OCI-LY1 (cell line): ENCODE results near the gene RELB.

Experiments
- H2AFZ ChIP-seq: fragments of 200-600 bp; sonication (generic), shearing (Covaris generic); 2 replicates; pipeline ENCODE4 v1.6.0; 2014; ENCODE audit warnings: antibody characterized with exemption, mild to moderate bottlenecking, low read length
- H3F3A ChIP-seq: fragments of 200-600 bp; sonication (generic), shearing (Covaris generic); 2 replicates; pipeline ENCODE4 v1.6.0; 2014; ENCODE audit warnings: mild to moderate bottlenecking, antibody characterized with exemption, low read length, moderate library complexity; ENCODE audit not compliant: insufficient read depth
- H3K27ac ChIP-seq: fragments of 200-600 bp; sonication (generic); 2 replicates; pipeline ENCODE4 v1.5.1; 2014; ENCODE audit warnings: low read length, mixed run types, mild to moderate bottlenecking, low read depth; ENCODE audit not compliant: poor library complexity, severe bottlenecking
- H3K27me3 ChIP-seq: fragments of 200-600 bp; sonication (generic); 2 replicates; pipeline ENCODE4 v1.6.0; 2014; ENCODE audit warnings: antibody characterized with exemption, mild to moderate bottlenecking, low read length, moderate library complexity; ENCODE audit not compliant: insufficient read depth
- H3K36me3 ChIP-seq: fragments of 200-600 bp; sonication (generic); 2 replicates; pipeline ENCODE4 v1.6.1; 2014; ENCODE audit warnings: mild to moderate bottlenecking, antibody characterized with exemption, low read length, moderate library complexity, mixed read lengths; ENCODE audit not compliant: insufficient read depth
- H3K4me1 ChIP-seq: fragments of 200-600 bp; sonication (generic); 2 replicates; pipeline ENCODE4 v1.5.1; 2014; ENCODE audit warnings: mild to moderate bottlenecking, low read length, moderate library complexity; ENCODE audit not compliant: insufficient read depth, severe bottlenecking
- H3K4me2 ChIP-seq: fragments of 200-600 bp; sonication (generic), shearing (Covaris generic); 2 replicates; pipeline ENCODE4 v1.6.1; 2014; ENCODE audit warnings: low read length
- H3K4me3 ChIP-seq: fragments of 200-600 bp; sonication (generic); 2 replicates; pipeline ENCODE4 v1.5.1; 2014; ENCODE audit warnings: low read length, low read depth, mild to moderate bottlenecking, mixed read lengths; ENCODE audit not compliant: poor library complexity, severe bottlenecking
- H3K79me2 ChIP-seq: fragments of 200-600 bp; shearing (Covaris generic); 2 replicates; pipeline ENCODE4 v1.6.1; 2016; ENCODE audit warnings: mixed run types, low read length, mixed read lengths; ENCODE audit not compliant: insufficient read depth
- H3K9ac ChIP-seq: fragments of 200-600 bp; sonication (generic), shearing (Covaris generic); 2 replicates; pipeline ENCODE4 v1.6.1; 2014; ENCODE audit warnings: mild to moderate bottlenecking, low read length, mixed read lengths
- H3K9me2 ChIP-seq: fragments of 200-600 bp; sonication (generic), shearing (Covaris generic); 2 replicates; pipeline ENCODE4 v1.6.1; 2014; ENCODE audit warnings: low read depth, mild to moderate bottlenecking, low read length, mixed read lengths
- H3K9me3 ChIP-seq: fragments of 200-600 bp; shearing (Covaris generic); 2 replicates; pipeline ENCODE4 v1.6.1; 2014; ENCODE audit warnings: low read length, mixed read lengths
- H4K20me1 ChIP-seq: fragments of 200-600 bp; sonication (generic), shearing (Covaris generic); 2 replicates; pipeline ENCODE4 v1.6.0; 2016; ENCODE audit warnings: mild to moderate bottlenecking, low read length; ENCODE audit not compliant: insufficient read depth
- CTCF ChIP-seq: fragments of 200-600 bp; sonication (generic), shearing (Covaris generic); IDR thresholded peaks from 2 replicates; pipeline ENCODE4 v1.5.1; 2017; ENCODE audit warnings: mild to moderate bottlenecking, antibody characterized with exemption, low read length, moderate library complexity, mixed read lengths
- EZH2 ChIP-seq: fragments of 200-600 bp; sonication (generic), shearing (Covaris generic); IDR thresholded peaks from 2 replicates; pipeline ENCODE4 v1.8.0; 2017; ENCODE audit warnings: borderline replicate concordance, mixed run types, mild to moderate bottlenecking, antibody characterized with exemption, low read length, moderate library complexity, mixed read lengths

Gene RELB

GRCh38 chr19:45050036-45050435 is 48.8 kb downstream of the RELB start:
- peak overlapping the region; percentile 96 for H3K27ac ChIP-seq

GRCh38 chr19:45051929-45052579 is 50.8 kb downstream of the RELB start:
- Histone ChIP-seq H3F3A (no peaks in the 10 kb centered on the region), H4K20me1 (no peaks in the 10 kb centered on the region), H3K4me1 (peaks cover 63% of the 10 kb centered on the region), H3K27ac (peak overlapping the region; percentile 96), H3K9me3 (no peaks in the 10 kb centered on the region), H3K79me2 (peaks cover 13% of the 10 kb centered on the region), H2AFZ (no peak overlapping the region), H3K36me3 (peaks cover 49% of the 10 kb centered on the region), H3K9me2 (no peaks in the 10 kb centered on the region), H3K27me3 (no peaks in the 10 kb centered on the region), H3K4me2 (peak overlapping the region; percentile 27; the same call in 1 of the 2 replicates), H3K9ac (peak overlapping the region; percentile 22; the same call in 1 of the 2 replicates), H3K4me3 (no peak overlapping the region)
- TF ChIP-seq CTCF (no peak), EZH2 (no peak)

More at GRCh38 chr19:45050036-45050435, 48.8 kb downstream of the RELB start:
- no peaks in the 10 kb centered on the region; the same call in 1 of the 2 replicates for H3F3A ChIP-seq
- no peak overlapping the region for H2AFZ ChIP-seq
- peaks cover 76% of the 10 kb centered on the region for H3K4me1 ChIP-seq
- peaks cover 20% of the 10 kb centered on the region for H3K79me2 ChIP-seq
- H3K9me3 ChIP-seq = no peaks in the 10 kb centered on the region
- TF ChIP-seq CTCF (no peak), EZH2 (no peak)
- no peaks in the 10 kb centered on the region for H3K9me2 ChIP-seq
- no peak overlapping the region for H3K4me3 ChIP-seq
- no peaks in the 10 kb centered on the region for H3K27me3 ChIP-seq
- H3K36me3 ChIP-seq = peaks cover 49% of the 10 kb centered on the region
- peak overlapping the region; percentile 44; the same call in 1 of the 2 replicates for H3K9ac ChIP-seq
- H3K4me2 ChIP-seq = peak overlapping the region; percentile 22; the same call in 1 of the 2 replicates
- no peaks in the 10 kb centered on the region for H4K20me1 ChIP-seq

- Histone ChIP-seq H3K9me2 (no peaks in the 10 kb centered on the region), H3K9me3 (no peaks in the 10 kb centered on the region), H3K4me3 (no peak overlapping the region), H3K27ac (peak overlapping the region; percentile 68), H3K4me2 (no peak overlapping the region), H4K20me1 (no peaks in the 10 kb centered on the region), H3K79me2 (no peaks in the 10 kb centered on the region), H3F3A (no peaks in the 10 kb centered on the region), H3K4me1 (peaks cover 21% of the 10 kb centered on the region), H3K36me3 (peaks cover 89% of the 10 kb centered on the region), H3K9ac (no peak overlapping the region), H2AFZ (no peak overlapping the region), H3K27me3 (no peaks in the 10 kb centered on the region)
- TF ChIP-seq CTCF = no peak
- no peak for TF ChIP-seq EZH2
These were observed 55.6 kb downstream of the RELB start for GRCh38 chr19:45056831-45057230.
